GM19023 (cell line): ENCODE data around the gene KCNMA1.
"Not testable (repeated sequence)": the region's sequence is repeated elsewhere in the genome, so short reads cannot be mapped to it uniquely, and the experiment has no call there.

ENCODE experiments used
- ATAC-seq: cut with Tn5 transposase; IDR thresholded peaks from one replicate; pipeline ENCODE4 v1.9.1; 2021; ENCODE audit warnings: mild to moderate bottlenecking, moderate library complexity; ENCODE audit not compliant: unreplicated experiment

KCNMA1 gene

GRCh38 chr10:77608281-77608680, 29.3 kb downstream of the KCNMA1 start:
- no peak for ATAC-seq

GRCh38 chr10:77606751-77607150, 30.9 kb downstream of the KCNMA1 start:
- no peak for ATAC-seq

GRCh38 chr10:77605466-77605865, 32.1 kb downstream of the KCNMA1 start:
- ATAC-seq, result no peak

GRCh38 chr10:77604941-77605351, 32.7 kb downstream of the KCNMA1 start:
- no peak for ATAC-seq

- no peak for ATAC-seq
These were observed 33.5 kb downstream of the KCNMA1 start for GRCh38 chr10:77604063-77604462.

GRCh38 chr10:77603534-77603927, 34.1 kb downstream of the KCNMA1 start:
- no peak for ATAC-seq

GRCh38 chr10:77602913-77603533, 34.6 kb downstream of the KCNMA1 start:
- ATAC-seq, result no peak

- no peak for ATAC-seq
These were observed 35.2 kb downstream of the KCNMA1 start for GRCh38 chr10:77602231-77602912.

- ATAC-seq, result no peak
These were observed 36.1 kb downstream of the KCNMA1 start for GRCh38 chr10:77601488-77601887.

GRCh38 chr10:77600640-77601039, 37.0 kb downstream of the KCNMA1 start:
- ATAC-seq, result no peak

GRCh38 chr10:77599651-77600050, 38.0 kb downstream of the KCNMA1 start:
- ATAC-seq, result no peak

GRCh38 chr10:77598606-77599005, 39.0 kb downstream of the KCNMA1 start:
- no peak for ATAC-seq

GRCh38 chr10:77597560-77597959, 40.0 kb downstream of the KCNMA1 start:
- ATAC-seq, result no peak

GRCh38 chr10:77594471-77594783, 43.2 kb downstream of the KCNMA1 start:
- no peak for ATAC-seq

- ATAC-seq, result no peak
These were observed 43.7 kb downstream of the KCNMA1 start for GRCh38 chr10:77593771-77594470.

GRCh38 chr10:77592946-77593636, 44.5 kb downstream of the KCNMA1 start:
- ATAC-seq, result no peak

- no peak for ATAC-seq
These were observed 45.1 kb downstream of the KCNMA1 start for GRCh38 chr10:77592510-77592909.

- no peak for ATAC-seq
These were observed 46.2 kb downstream of the KCNMA1 start for GRCh38 chr10:77591238-77591880.

GRCh38 chr10:77590344-77591237, 47.0 kb downstream of the KCNMA1 start:
- no peak for ATAC-seq

GRCh38 chr10:77589703-77590102, 47.9 kb downstream of the KCNMA1 start:
- not testable (repeated sequence) for ATAC-seq
